ENCODE measurements around the gene ITPRIP.

ITPRIP gene

DNA sequence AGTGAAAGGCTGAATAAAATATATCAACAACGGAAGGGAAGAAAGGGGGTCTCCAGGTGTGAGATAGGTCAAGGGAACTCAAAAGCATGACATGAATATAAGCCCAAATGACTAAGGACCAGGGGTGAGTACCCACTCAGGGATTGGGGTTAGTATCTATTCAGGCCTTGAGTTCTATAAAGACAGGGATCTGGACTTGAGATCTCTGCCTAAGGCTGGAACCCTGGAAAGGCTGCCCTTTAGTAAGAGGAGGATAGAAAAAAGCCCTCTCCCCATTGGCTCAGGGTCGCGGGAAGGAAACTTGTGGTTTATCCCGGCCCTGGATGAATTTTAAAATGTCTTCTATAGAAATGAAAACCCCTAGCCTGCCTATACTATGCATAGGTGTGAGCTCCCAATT lies 2.4 kb upstream of the ITPRIP start:
- DNase-seq = no peak

DNA sequence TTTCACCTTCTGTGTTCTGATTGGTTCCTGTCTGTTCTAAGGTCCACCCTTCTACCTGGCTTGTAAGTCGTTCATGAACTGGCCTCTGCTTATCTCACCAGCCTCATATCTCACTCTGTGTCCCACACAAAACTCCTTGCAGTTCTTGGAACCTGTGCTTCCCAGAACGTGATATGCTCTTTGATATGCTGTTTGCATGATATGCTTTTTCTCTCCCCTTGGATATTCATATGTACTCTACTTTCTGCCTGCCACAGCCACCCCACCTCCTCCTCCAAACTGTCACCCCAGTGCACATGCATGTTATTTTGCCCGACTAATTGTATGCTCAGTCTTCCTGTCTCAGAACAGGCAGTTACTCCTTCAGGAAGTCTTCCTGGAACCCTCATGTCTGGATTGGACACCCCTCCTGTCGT lies 1.9 kb upstream of the ITPRIP start:
- DNase-seq = no peak

DNA sequence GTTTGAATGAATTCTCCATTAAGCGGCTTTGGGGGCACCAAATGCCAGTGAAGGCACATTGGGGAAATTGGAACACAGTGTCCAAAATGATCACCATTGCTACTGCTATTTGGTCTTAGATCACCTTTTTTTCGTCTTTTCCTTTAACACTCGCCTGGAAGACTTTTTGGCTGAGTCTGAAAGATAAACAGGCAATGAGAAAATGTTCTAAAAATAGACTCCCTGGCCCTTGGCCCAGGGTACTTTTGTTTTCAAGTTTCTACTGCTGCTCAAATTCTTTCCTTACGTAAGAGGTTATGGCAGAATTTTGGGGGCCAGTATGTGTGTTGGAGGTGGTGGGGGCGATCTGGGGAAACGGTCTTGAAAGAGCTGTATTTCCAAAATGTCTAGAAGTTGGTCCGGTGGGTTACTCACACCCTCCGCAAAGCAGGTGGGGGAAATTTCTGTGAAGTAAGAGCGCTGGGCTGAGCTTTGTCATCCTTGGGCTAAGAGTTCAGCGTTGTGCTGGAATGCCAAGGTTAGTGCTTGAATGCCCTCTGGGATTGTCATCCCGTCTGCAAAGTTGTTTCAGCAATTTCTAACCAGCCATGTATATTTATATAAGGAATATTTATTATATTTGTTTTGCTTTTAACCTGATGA lies 1.3 kb upstream of the ITPRIP start:
- no peak for DNase-seq

DNA sequence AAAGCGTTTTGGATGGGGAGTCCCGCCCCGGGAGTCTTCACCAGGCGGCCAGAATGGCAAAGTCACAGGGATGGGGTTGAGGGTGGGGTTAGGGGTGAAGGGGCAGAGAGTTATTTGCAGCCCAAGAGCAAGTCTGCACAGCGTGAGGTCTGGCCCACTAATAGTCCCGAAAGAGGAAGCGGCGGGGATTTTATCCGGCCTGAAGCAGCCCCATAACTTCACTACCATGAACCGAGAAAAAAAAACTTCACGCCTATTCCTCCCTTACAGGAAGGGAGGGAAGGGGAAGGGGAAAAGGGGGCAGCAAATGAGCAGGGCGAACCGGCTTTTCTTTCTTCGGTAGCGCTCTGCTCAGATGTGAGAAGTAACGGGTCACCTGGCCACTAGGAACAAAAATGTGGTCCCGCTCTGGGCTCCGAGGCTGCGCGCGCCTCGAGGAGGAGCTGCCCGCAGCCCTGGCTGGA lies 712 bp downstream of the ITPRIP start:
- no peak for DNase-seq

DNA sequence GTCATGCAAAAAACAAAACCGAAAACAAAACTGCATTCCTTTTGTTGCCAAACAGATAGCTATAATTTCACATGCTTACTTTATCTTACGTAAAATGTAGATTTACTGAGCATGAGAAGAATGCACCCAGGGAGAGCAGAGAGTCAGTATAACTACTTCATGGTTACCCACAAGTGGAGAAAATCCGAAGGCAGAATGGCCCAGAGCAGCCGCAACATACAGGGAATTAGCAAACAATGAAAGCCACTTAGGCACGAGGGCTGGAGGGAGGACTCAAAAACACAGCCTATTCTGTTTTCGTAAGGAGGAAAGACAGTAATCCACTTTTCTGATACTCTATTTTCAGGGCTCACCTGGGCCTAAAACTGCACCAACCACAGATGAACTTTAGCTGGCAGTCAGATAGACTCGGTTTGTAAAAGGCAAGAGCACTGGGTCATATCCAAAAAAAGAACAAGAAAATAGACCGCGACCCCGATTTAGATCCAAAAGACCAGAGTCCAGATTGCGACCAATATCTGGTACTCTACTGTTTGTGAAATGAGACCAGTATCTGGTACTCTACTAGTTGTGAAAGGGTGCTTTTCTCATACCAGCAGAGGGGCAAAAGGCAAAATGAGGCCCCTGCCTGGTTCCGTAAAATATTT lies 1.3 kb downstream of the ITPRIP start:
- DNase-seq = no peak

DNA sequence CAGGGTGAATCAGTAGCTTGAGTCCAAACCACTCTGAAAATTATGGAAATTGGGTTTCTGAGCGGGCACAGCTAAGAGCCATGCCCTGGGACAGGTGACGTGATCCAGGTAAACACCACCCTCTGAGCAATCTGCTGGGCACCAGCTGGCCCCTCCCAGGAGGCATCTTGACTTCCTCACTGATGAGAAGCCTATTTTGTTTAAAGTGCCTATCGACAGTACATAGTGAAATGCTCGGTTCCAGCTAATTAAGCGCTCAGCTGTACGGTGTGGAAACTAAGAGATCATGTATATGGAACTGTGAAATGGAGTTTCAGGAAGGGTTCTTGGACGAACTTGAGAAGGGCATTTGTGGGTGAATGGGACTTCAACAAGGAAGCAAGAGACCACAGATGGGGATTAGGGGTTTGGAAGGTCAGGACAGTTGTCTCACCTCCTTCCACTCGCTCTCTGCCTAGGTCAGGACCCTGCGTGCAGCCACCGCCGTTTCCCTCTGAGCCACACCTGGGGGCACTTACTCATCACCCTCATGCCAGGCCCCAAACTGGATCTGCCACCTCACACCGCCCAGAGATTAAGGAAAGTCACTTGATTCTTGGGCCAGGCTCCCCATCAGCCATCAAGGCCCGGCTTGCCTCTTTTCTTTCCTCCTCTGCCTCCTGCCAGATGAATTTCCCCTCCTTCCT lies 3.2 kb downstream of the ITPRIP start:
- no peak for DNase-seq

DNA sequence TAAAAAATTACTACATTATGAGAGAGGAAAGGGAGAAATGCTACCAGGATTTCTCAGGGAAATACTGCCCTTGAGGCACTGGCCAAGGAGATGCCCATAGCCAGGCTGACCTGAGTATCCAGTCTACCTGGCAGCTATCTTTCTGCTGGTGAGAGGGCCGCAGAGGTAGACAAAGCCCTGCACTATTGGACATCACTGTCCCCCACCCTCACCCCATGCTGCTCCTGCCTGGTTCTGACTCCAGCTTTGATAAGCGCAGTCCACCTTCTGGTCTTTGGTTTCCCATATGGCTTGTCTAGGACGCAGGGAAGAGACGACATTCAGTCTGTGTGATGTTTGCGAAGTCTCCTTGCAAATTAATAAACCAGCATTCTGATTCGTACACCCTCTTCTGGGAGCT lies 3.7 kb downstream of the ITPRIP start:
- no peak for DNase-seq

DNA sequence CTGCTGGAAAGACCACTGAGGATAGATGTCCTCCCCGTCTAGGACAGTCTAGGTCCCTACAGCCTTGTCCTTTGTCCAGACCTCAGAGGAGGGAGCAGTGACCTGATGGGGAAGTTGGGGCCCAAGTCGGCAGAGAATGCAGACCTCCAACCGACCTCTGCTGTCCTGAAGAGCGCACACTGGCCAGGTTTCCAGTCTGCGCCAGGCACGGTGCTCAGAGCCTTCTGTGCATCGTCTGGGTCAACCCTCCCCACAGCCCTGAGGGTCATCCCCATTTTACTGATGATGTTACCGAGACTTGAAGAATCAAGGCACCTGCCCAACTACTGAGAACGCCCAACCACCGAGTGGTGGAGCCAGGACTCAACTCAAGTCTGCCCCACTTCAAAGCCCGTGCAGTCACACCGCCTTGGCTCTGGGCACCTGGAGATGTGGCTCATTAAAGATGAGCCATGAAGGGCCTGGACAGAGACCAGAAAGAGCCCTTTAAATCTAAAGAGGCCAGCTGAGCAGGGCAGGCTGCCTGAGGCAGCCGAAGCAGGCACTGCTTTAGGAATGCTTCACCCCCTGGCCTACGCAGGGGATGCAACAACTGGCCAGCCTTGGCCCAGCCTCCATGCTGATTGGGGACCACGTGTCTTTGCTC lies 4.4 kb downstream of the ITPRIP start:
- no peak for DNase-seq

DNA sequence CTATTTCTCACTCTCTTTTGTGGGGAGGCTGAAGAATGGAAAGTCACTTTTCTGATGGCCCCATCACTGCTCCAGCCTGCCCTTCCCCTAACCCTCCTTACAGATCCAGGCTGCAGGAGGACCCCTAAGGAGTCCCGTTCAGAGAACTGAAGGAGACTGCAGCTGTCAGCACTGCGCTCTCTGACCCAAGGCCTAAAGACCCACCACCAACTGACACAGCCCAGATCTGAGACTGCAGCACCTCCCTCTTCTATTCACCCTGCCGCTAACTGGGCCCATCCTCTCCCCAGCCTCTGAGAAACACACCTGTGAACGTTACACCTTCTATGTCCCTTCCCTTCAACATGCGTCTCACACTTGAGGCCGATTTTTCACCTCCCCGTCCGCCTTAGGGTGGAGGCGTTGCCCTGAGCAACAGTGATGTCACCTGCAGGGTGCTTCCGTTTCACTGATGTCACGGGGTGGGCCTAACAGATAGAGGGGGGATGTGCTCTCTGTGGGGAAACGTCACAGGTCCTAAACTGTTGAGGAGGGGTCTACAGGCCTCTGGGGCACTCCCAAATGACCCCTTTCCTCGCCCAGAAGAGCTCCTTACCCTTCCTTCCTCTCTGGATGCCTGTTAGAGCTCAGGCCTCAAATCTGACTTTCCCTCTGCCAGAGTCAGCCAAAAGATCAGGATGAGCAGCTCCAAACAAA lies 5.1 kb downstream of the ITPRIP start:
- peak; percentile 43 for DNase-seq

DNA sequence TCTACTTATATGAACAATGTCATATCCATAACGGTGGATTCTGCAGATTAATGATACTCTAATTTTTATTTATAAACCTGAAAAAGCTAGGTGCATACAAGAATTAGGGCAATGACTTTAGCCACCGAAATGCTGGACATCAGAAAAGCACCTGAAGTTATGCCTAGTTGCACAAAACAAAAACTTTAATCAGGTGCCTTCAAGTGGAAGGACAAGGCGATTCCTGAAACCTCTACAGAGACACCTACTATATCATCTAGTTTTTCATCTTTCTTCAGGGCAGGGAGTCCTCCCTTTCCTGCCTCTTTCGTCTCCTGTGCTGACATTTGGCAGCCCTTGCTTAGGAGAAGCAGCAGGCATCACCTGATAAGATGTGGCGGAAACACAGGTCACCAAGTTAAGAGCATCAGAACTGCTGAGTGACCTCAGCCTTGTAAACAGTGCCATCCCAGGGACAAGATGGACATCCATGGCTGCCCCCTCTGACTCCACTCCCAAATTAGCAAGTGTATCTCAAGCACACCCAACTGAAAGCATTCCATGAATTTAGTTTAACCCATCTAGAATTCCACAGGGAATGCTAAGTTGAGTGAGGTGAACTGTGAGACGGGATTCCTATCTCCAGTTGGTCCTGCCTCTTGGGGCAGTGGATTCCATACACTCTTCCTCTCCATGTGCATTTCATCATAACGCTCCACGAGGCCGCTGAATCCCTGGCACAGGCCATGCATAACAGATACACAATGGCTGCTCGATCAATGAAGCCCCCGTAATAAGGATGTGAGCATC lies 5.8 kb downstream of the ITPRIP start:
- no peak for DNase-seq

DNA sequence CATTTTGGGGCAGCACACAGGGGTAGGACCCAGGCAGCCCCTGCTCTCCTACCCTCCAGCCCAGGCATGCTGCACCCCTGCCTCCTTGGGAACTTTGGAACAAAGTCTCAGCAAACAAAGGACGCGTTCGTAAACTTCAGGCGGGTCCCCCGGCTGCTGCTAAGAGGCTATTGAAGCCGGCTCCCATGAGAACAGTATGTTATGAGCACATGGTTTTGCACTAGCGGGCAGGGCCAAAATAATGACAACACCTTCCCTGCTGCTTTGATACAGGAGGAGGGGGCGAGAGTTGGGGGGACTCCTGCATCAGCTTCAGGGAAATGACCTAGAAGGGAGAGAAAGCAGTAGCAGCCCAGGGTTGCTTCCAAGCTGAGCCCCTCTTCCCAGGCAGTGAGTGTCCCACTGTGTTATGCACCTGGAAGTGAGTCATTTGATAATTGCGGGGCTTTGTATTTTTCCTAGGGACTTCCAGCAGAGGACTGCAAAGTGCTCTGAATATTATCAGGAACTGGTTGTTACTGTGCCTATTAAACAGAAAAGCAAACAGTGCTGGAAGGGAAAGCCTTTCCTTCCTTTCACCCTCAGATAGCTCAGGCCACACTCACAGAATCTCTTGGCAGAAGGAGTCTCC lies 6.9 kb downstream of the ITPRIP start:
- no peak for DNase-seq

DNA sequence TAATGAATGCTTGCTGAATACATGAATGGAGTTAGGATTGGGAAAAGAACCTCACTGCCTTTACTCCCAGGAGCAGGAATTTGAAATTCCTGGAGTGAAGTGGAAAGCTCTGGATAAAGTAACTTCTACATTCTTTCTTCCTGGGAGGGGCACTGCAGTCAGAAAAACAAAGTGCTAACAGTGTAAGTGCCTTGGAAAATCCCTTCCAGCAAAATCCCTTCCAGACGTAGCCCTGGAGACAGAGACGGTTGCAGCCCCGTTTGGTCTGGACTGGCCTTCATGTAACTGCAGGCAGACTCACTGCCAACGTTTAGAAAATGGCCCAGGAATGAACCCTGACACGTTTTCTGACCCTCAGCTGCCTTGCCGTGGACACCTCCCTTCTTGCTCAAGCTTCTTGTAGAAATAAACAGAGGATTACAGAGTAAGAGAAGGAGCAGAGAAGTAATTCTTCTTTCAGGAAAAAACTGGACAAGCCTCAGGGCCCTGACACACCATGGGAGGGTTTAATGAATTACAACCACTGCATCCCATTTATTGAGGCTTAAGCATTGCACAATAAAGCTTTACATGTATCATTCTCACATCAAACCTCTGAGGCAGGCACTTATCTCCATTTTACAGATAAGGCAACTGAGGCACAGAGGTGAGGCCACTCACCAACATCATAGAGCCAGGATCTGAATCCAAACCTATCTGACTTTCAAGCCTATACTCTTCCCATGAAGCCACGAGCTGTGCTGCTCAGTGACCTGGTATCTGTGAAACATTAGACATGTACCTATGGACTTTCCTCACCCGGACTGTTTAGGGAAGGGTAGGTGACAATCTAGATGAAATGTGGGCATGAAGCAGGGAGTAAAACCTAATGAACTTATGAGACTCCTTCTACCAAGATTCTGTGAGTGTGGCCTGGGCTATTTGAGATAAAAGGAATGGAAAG lies 7.8 kb downstream of the ITPRIP start:
- no peak for DNase-seq

DNA sequence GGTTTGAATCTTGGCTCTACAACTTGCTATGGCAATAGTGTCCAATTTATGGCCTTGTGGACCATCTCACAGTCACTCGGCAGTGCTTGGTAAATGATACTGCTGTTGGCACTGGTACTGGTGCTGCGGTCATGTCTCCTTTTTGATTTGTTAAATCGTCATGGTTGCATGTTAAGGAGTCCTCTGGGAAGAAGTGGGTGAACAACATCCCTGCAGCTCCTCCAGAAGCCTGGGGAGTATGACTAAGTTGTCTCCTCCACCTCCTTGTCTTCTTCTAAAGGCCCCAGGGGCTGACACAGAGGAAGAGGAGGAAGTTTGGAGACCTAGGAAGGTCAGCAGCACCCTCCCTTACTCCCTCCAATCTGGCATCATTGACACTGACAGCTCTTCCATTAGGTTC lies 8.5 kb downstream of the ITPRIP start:
- DNase-seq = no peak

DNA sequence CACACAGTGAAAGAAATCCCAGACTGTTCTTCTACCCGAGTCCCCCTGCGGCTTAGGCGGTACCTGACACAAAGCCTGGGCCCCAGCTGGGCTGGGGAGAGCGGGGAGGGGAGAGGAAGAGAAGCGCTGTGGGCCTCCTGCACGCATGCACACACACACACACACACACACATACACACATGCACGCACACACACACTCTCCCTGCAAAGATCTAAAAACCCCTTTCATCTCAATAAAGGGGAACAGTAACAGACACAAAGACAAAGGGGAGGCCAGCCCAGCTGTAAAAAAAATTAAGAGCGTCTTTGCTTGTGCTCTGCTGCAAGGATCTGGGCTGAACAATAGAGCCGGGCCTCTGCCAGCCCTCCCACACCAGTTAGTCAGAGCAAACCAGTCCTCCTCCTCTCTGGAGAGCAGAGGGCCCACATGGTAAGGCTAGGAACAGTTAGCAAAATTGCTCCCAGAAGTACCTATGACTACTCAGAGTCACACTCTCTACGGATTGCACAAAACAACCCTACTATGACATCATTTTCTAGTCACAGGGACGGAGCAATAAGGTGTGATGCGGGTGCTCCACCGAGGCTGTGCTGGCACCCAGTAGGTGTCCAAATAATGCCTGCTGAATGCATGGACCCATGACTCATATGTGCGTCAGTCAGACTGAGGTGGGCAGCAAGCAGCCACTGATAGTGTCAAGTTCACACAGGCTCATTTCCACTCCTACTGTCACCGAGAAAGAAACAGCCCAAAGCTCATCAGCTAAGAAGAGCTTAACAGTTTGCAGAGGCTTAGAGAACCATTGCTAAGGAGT lies 9.2 kb downstream of the ITPRIP start:
- DNase-seq = peak; percentile 68

DNA sequence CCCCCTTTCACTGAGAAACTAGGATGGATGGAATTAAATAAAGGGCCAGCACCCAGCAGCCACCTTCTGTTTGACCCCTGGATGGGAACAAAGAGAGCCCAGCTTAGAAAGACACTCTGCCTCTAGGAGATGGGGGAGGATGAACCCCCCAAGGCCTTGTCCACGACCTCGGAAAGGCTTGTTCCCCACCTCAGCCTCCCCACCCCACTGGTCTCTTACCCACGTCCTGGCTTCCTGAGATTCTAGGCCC lies 9.7 kb downstream of the ITPRIP start:
- DNase-seq = no peak

DNA sequence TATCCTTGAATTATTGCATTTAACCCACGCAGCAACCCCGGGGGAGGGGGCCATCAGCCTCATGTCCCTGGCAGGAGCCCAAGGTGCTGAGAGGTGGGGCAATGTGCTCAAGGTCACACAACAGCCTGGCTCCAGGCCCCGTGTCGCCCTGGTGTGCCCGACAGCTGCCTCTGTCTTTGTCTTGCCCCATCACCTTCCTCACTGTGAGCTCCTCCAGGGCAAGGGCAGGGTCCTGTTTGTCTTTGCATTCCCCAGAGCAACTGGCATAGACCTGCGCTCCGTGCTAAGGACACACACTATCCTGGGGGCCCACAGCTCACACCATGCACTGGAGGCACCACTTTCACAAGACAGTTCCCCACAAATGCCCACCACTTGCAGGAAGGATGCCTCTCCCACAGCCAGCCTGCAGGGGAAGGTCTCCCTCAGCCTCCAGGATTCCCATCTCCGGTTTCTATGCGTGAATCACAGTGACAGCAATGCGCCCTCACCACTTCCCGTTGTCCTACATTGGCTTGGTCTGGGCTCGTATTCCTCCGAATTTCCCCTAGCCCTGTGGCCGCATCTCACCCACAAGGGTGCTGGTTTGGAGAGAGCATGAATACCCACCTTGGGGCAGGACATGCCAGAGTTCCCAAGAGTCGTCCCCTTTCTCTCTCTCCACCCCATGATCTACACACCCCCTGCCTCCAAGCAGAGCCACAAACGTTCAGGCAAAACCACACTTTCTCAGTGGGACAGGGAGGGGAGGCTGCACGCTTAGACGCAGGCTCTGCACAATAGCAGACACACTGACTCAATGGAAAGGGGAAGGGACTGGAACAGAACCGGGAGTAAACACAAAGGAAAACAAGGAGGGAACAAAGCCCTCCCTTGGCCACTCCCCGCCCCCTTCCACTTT lies 10.3 kb downstream of the ITPRIP start:
- no peak for DNase-seq

DNA sequence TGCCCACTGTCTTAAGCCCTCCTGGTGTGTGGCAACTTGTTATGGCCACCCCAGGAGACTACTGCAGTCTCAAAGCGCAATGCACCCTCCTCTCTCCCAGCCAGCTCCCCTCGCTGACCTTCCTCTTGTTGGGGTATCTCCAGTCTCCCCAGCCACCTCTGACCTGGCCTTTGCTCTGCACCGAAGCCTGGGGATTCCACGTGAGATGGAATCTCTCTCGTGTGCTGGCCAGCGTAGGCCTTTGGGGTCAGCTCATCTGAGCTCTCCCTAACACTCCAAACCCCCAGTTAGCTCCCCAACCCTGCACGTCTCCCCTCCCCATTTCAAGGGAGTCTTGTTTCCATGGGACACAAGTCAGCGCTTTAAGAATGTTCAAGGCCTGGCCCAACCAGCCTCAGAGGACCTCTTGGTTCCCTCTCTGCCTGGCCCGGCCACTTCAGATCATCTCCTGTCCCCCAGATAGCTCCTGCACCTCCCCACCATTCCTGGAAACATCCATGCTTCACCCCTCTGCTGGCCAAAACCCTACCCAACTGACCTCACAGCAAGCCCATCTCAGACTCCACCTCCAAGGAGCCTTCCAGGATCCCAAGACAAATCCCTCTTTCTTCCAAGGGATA lies 11.2 kb downstream of the ITPRIP start:
- no peak for DNase-seq

Data from stimulated activated CD4-positive, alpha-beta T cell treated with anti-CD3 and anti-CD28 coated beads, Interleukin-4, amount 100 ng/mL, for 1 hour (primary cell).